MCF 10A (cell line): ENCODE measurements around the gene ASAH2B. TPM values are rescaled to one million over a fixed set of nuclear protein-coding genes. Genes with fewer than 3 reads are reported as not detected.
"Not testable (repeated sequence)": the region's sequence is repeated elsewhere in the genome, so short reads cannot be mapped to it uniquely, and the experiment has no call there.

Experiments used
- BruUV-seq: library from RNA; stranded (reverse); fragments of 400-500 nt; replicated peaks from 2 replicates; lab custom pipeline; 2021; lab: Mats Ljungman, UMichigan
- CTCF ChIA-PET: fragments of 300-600 bp; sonication (Branson Sonifier 250); formaldehyde crosslinking; extraction: SDS; loops from one replicate; lab custom pipeline; 2021; ENCODE audit warnings: antibody characterized with exemption, inconsistent platforms; lab: Yijun Ruan, JAX
- POLR2A ChIA-PET: fragments of 300-600, 350-650 bp; sonication (Branson Sonifier 250); formaldehyde crosslinking; extraction: SDS; loops from one replicate; lab custom pipeline; 2020; ENCODE audit warnings: antibody characterized with exemption, inconsistent platforms; lab: Yijun Ruan, JAX
- DNase-seq: peaks from one replicate; pipeline ENCODE4 v3.0.0-alpha.2; 2018; ENCODE audit not compliant: unreplicated experiment
- H3K27ac Mint-ChIP-seq: one replicate; pipeline ENCODE4 v1.8.0; 2022; ENCODE audit warnings: mild to moderate bottlenecking, low read depth, mixed read lengths; ENCODE audit not compliant: unreplicated experiment
- H3K27me3 Mint-ChIP-seq: one replicate; pipeline ENCODE4 v1.8.0; 2022; ENCODE audit warnings: mixed read lengths; ENCODE audit not compliant: insufficient read depth, unreplicated experiment
- H3K36me3 Mint-ChIP-seq: one replicate; pipeline ENCODE4 v1.8.0; 2022; ENCODE audit warnings: mild to moderate bottlenecking, moderate library complexity, mixed read lengths; ENCODE audit not compliant: insufficient read depth, unreplicated experiment
- H3K4me1 Mint-ChIP-seq: one replicate; pipeline ENCODE4 v1.8.0; 2022; ENCODE audit warnings: mixed read lengths; ENCODE audit not compliant: insufficient read depth, unreplicated experiment
- H3K4me3 Mint-ChIP-seq: one replicate; pipeline ENCODE4 v1.8.0; 2022; ENCODE audit warnings: mild to moderate bottlenecking, moderate library complexity, mixed read lengths; ENCODE audit not compliant: unreplicated experiment
- H3K9me3 Mint-ChIP-seq: one replicate; pipeline ENCODE4 v1.8.0; 2022; ENCODE audit warnings: mixed read lengths; ENCODE audit not compliant: unreplicated experiment
- CTCF ChIP-seq: fragments of 200-600 bp; IDR thresholded peaks from one replicate; pipeline ENCODE4 v1.8.0; 2022; ENCODE audit warnings: antibody characterized with exemption, mild to moderate bottlenecking; ENCODE audit not compliant: unreplicated experiment
- intact Hi-C: fragments of 100-400 bp; cut with micrococcal nuclease; formaldehyde crosslinking; loops from 2 replicates; pipeline ENCODE4 v1.14.1; 2022
- total RNA-seq: library from RNA; stranded (reverse); gene quantifications from 2 replicates; pipeline ENCODE4 v1.2.3, GENCODE V29; 2022

Gene ASAH2B
- total RNA-seq, 1 experiment from 2014 or later, result 7.2 TPM

DNA sequence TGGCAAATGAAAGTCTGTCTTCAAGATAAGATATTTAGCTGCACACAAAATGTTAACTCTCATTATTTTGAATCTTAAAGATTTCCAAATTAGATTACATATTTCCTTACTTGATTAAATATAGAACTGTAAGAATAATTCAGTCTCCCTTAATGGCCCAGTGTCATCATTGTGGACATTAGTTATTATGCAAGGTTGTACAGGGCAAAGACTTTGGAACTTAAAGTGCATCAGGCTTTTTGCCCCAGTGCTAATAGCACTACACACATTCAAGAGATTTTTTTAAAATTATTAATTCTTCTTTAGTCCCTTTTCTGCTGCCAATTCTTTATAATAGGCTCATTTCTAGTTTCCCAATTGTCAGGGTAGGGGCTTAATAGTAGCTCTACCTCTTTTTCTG lies 42.3 kb downstream of the ASAH2B start:
- H3K4me1 Mint-ChIP-seq, intact Hi-C loops, POLR2A ChIA-PET, BruUV-seq, DNase-seq, CTCF ChIA-PET, H3K36me3 Mint-ChIP-seq, H3K4me3 Mint-ChIP-seq, H3K27ac Mint-ChIP-seq, H3K9me3 Mint-ChIP-seq: not testable (repeated sequence)
- H3K27me3 Mint-ChIP-seq, result peaks cover 15% of the 10 kb centered on the region

DNA sequence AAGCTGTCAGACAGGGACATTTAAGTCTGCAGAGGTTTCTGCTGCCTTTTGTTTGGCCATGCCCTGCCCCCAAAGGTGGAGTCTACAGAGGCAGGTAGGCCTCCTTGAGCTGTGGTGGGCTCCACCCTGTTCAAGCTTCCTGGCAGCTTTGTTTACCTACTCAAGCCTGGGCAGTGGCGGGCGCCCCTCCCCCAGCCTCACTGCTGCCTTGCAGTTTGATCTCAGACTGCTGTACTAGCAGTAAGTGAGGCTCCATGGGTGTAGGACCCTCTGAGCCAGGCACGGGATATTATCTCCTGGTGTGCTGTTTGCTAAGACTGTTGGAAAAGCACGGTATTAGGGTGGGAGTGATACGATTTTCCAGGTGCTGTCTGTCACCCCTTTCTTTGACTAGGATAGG lies 48.2 kb downstream of the ASAH2B start:
- H3K36me3 Mint-ChIP-seq, H3K27ac Mint-ChIP-seq, H3K4me1 Mint-ChIP-seq, BruUV-seq, H3K9me3 Mint-ChIP-seq, POLR2A ChIA-PET, DNase-seq, H3K4me3 Mint-ChIP-seq: not testable (repeated sequence)
- CTCF ChIA-PET, result interaction anchor here (0.6 to 0.8 kb wide), 3 partner anchors 11 to 84 kb away, joined by 3 to 5 read pairs (median 3); no protein-coding TSS in a partner anchor
- intact Hi-C loops, result loop anchor here (2.0 kb wide), 1 partner anchor 213 kb away; no protein-coding TSS in a partner anchor
- peaks cover 33% of the 10 kb centered on the region for H3K27me3 Mint-ChIP-seq

- Mint-ChIP-seq H3K4me1 (no peaks in the 10 kb centered on the region), H3K36me3 (no peaks in the 10 kb centered on the region), H3K27ac (no peak overlapping the region), H3K27me3 (peaks cover 33% of the 10 kb centered on the region), H3K4me3 (no peak overlapping the region), H3K9me3 (no peaks in the 10 kb centered on the region)
- peak; percentile 59 for DNase-seq
- ChIA-PET POLR2A (no interaction called here), CTCF (interaction anchor here (0.7 to 1.3 kb wide), 4 partner anchors 40 to 283 kb away, joined by 3 to 5 read pairs (median 3); no protein-coding TSS in a partner anchor)
- no TSS peak for BruUV-seq
- peak; percentile 58 for TF ChIP-seq CTCF
- intact Hi-C loops, result loop anchor here (1.0 to 2.0 kb wide), 2 partner anchors 102 to 212 kb away; no protein-coding TSS in a partner anchor
These were observed 49.5 kb downstream of the ASAH2B start for GRCh38 chr10:50788951-50789945.

DNA sequence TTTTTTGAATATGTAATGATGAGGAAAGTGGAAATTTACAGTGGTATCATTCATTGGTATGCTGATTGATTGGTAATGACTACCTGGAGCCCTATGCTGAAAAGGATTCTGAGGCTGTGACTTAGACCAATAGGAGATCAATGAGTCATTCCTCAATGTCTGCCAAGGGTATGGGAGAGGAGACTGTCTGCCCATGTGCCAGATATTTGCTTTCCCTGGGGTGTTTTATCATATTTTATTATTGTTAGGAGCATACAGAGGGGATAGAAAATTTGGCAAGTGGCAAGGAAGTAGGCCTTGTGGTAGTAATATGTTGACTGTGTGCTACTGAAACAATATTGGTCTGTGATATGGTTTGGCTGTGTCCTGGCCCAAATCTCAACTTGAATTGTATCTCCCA lies 54.8 kb downstream of the ASAH2B start:
- Mint-ChIP-seq H3K36me3 (no peaks in the 10 kb centered on the region), H3K9me3 (no peaks in the 10 kb centered on the region), H3K27me3 (peaks cover 33% of the 10 kb centered on the region), H3K4me1 (no peaks in the 10 kb centered on the region), H3K27ac (no peak overlapping the region), H3K4me3 (no peak overlapping the region)
- no TSS peak for BruUV-seq
- TF ChIP-seq CTCF, result no peak
- CTCF ChIA-PET, result no interaction called here
- POLR2A ChIA-PET, result no interaction called here
- intact Hi-C loops, result no loop called here
- peak; percentile 3 for DNase-seq

- Mint-ChIP-seq H3K4me3 (no peak overlapping the region), H3K27me3 (peaks cover 32% of the 10 kb centered on the region), H3K36me3 (no peaks in the 10 kb centered on the region), H3K4me1 (no peaks in the 10 kb centered on the region), H3K9me3 (no peaks in the 10 kb centered on the region), H3K27ac (no peak overlapping the region)
- DNase-seq, result no peak
- intact Hi-C loops, result no loop called here
- POLR2A ChIA-PET, result no interaction called here
- CTCF ChIA-PET, result interaction anchor here (0.6 kb wide), 1 partner anchor 252 kb away, joined by 3 read pairs; no protein-coding TSS in a partner anchor
- no TSS peak for BruUV-seq
- no peak for TF ChIP-seq CTCF
These were observed 57.0 kb downstream of the ASAH2B start for GRCh38 chr10:50796693-50797092.
